Measurements from ENCODE around the gene GNG7. TPM values are rescaled to one million over a fixed set of nuclear protein-coding genes. Genes with fewer than 3 reads are reported as not detected.
A peak's percentile ranks its signal among the peaks of the same experiment; 100 is the strongest.

GNG7 gene
- total RNA-seq, 2 experiments from 2014 or later: 0.08 to 0.13 TPM

- Mint-ChIP-seq H3K4me3 (no peak overlapping the region), H3K36me3 (ENCODE audit: low read depth) (no peaks in the 10 kb centered on the region), H3K27ac (peak overlapping the region; percentile 23), H3K27me3 (ENCODE audit: low read depth) (no peaks in the 10 kb centered on the region), H3K4me1 (ENCODE audit: low read depth) (peaks cover 69% of the 10 kb centered on the region), H3K9me3 (ENCODE audit: insufficient read depth) (no peaks in the 10 kb centered on the region)
- DNase-seq (no peak), ATAC-seq (no peak)
- ChIA-PET POLR2A (interaction anchor here (3.2 kb wide), 1 partner anchor 79 kb away, joined by 16 read pairs; the partner anchor contains the start of gene GADD45B), CTCF (interaction anchor here (1.4 kb wide), 1 partner anchor 56 kb away, joined by 4 read pairs; no protein-coding TSS in a partner anchor)
Observed at GRCh38 chr19:2555422-2556220, 146.9 kb downstream of the GNG7 start.

GRCh38 chr19:2554856-2555255 is 147.6 kb downstream of the GNG7 start:
- ATAC-seq (no peak), DNase-seq (no peak)
- H3K4me1 Mint-ChIP-seq (ENCODE audit: low read depth): peaks cover 68% of the 10 kb centered on the region
- H3K36me3 Mint-ChIP-seq (ENCODE audit: low read depth): no peaks in the 10 kb centered on the region
- CTCF ChIA-PET: interaction anchor here (1.4 to 3.7 kb wide), 2 partner anchors 56 to 78 kb away, joined by 4 to 27 read pairs; partner anchors contain the start of gene GADD45B
- no peaks in the 10 kb centered on the region for H3K9me3 Mint-ChIP-seq (ENCODE audit: insufficient read depth)
- POLR2A ChIA-PET: interaction anchor here (3.2 kb wide), 1 partner anchor 79 kb away, joined by 16 read pairs; the partner anchor contains the start of gene GADD45B
- no peak overlapping the region for H3K4me3 Mint-ChIP-seq
- H3K27me3 Mint-ChIP-seq (ENCODE audit: low read depth): no peaks in the 10 kb centered on the region
- peak overlapping the region; percentile 30 for H3K27ac Mint-ChIP-seq

- CTCF ChIA-PET: interaction anchor here (0.6 to 3.7 kb wide), 11 partner anchors 8 to 550 kb away, joined by 3 to 27 read pairs (median 5); partner anchors contain the start of gene GADD45B
- ATAC-seq (no peak), DNase-seq (no peak)
- POLR2A ChIA-PET: interaction anchor here (1.5 to 4.0 kb wide), 6 partner anchors 9 to 77 kb away, joined by 5 to 35 read pairs (median 8); partner anchors contain the start of gene GADD45B
- no peaks in the 10 kb centered on the region for H3K9me3 Mint-ChIP-seq (ENCODE audit: insufficient read depth)
- H3K4me1 Mint-ChIP-seq (ENCODE audit: low read depth): peaks cover 70% of the 10 kb centered on the region
- H3K27me3 Mint-ChIP-seq (ENCODE audit: low read depth): no peaks in the 10 kb centered on the region
- H3K27ac Mint-ChIP-seq: no peak overlapping the region
- no peaks in the 10 kb centered on the region for H3K36me3 Mint-ChIP-seq (ENCODE audit: low read depth)
- no peak overlapping the region for H3K4me3 Mint-ChIP-seq
Observed at GRCh38 chr19:2553510-2553909, 149.0 kb downstream of the GNG7 start.

GRCh38 chr19:2552859-2553258 is 149.6 kb downstream of the GNG7 start:
- ChIA-PET CTCF (interaction anchor here (0.6 to 3.7 kb wide), 12 partner anchors 9 to 551 kb away, joined by 3 to 27 read pairs (median 5); partner anchors contain the start of gene GADD45B), POLR2A (interaction anchor here (1.5 to 4.0 kb wide), 6 partner anchors 9 to 76 kb away, joined by 5 to 35 read pairs (median 8); partner anchors contain the start of gene GADD45B)
- ATAC-seq (peak; percentile 86), DNase-seq (peak; percentile 84)
- Mint-ChIP-seq H3K4me1 (ENCODE audit: low read depth) (peaks cover 64% of the 10 kb centered on the region), H3K9me3 (ENCODE audit: insufficient read depth) (no peaks in the 10 kb centered on the region), H3K4me3 (peak overlapping the region; percentile 67), H3K27me3 (ENCODE audit: low read depth) (no peaks in the 10 kb centered on the region), H3K27ac (peak overlapping the region; percentile 86), H3K36me3 (ENCODE audit: low read depth) (no peaks in the 10 kb centered on the region)

GRCh38 chr19:2551864-2552185 is 150.7 kb downstream of the GNG7 start:
- no peaks in the 10 kb centered on the region for H3K27me3 Mint-ChIP-seq (ENCODE audit: low read depth)
- DNase-seq (no peak), ATAC-seq (no peak)
- H3K36me3 Mint-ChIP-seq (ENCODE audit: low read depth): no peaks in the 10 kb centered on the region
- H3K9me3 Mint-ChIP-seq (ENCODE audit: insufficient read depth): no peaks in the 10 kb centered on the region
- CTCF ChIA-PET: interaction anchor here (1.3 to 3.7 kb wide), 5 partner anchors 10 to 75 kb away, joined by 3 to 27 read pairs (median 9); partner anchors contain the start of gene GADD45B
- no peak overlapping the region for H3K4me3 Mint-ChIP-seq
- H3K27ac Mint-ChIP-seq: peak overlapping the region; percentile 86
- POLR2A ChIA-PET: interaction anchor here (0.7 to 4.0 kb wide), 5 partner anchors 8 to 75 kb away, joined by 3 to 35 read pairs (median 7); partner anchors contain the start of gene GADD45B
- peaks cover 53% of the 10 kb centered on the region for H3K4me1 Mint-ChIP-seq (ENCODE audit: low read depth)

- Mint-ChIP-seq H3K9me3 (ENCODE audit: insufficient read depth) (no peaks in the 10 kb centered on the region), H3K27me3 (ENCODE audit: low read depth) (no peaks in the 10 kb centered on the region), H3K4me1 (ENCODE audit: low read depth) (peaks cover 51% of the 10 kb centered on the region), H3K4me3 (no peak overlapping the region), H3K27ac (no peak overlapping the region), H3K36me3 (ENCODE audit: low read depth) (no peaks in the 10 kb centered on the region)
- CTCF ChIA-PET: interaction anchor here (2.3 to 3.7 kb wide), 2 partner anchors 48 to 74 kb away, joined by 9 to 27 read pairs; partner anchors contain the start of gene GADD45B
- POLR2A ChIA-PET: interaction anchor here (0.7 to 4.0 kb wide), 2 partner anchors 73 to 75 kb away, joined by 3 to 35 read pairs; partner anchors contain the start of gene GADD45B
- DNase-seq (no peak), ATAC-seq (no peak)
Observed at GRCh38 chr19:2551172-2551863, 151.2 kb downstream of the GNG7 start.

GRCh38 chr19:2550431-2551171 is 151.9 kb downstream of the GNG7 start:
- POLR2A ChIA-PET: interaction anchor here (4.0 kb wide), 1 partner anchor 74 kb away, joined by 35 read pairs; the partner anchor contains the start of gene GADD45B

GRCh38 chr19:2549701-2550191 is 152.7 kb downstream of the GNG7 start:
- Mint-ChIP-seq H3K27me3 (ENCODE audit: low read depth) (no peaks in the 10 kb centered on the region), H3K4me3 (no peak overlapping the region), H3K27ac (no peak overlapping the region), H3K36me3 (ENCODE audit: low read depth) (no peaks in the 10 kb centered on the region), H3K4me1 (ENCODE audit: low read depth) (peaks cover 46% of the 10 kb centered on the region), H3K9me3 (ENCODE audit: insufficient read depth) (no peaks in the 10 kb centered on the region)
- CTCF ChIA-PET: no interaction called here
- POLR2A ChIA-PET: interaction anchor here (4.0 kb wide), 1 partner anchor 73 kb away, joined by 35 read pairs; the partner anchor contains the start of gene GADD45B
- DNase-seq (no peak), ATAC-seq (no peak)

More at GRCh38 chr19:2550431-2551171, 151.9 kb downstream of the GNG7 start:
- Mint-ChIP-seq H3K36me3 (ENCODE audit: low read depth) (no peaks in the 10 kb centered on the region), H3K27me3 (ENCODE audit: low read depth) (no peaks in the 10 kb centered on the region), H3K4me3 (no peak overlapping the region), H3K27ac (no peak overlapping the region), H3K9me3 (ENCODE audit: insufficient read depth) (no peaks in the 10 kb centered on the region), H3K4me1 (ENCODE audit: low read depth) (peaks cover 49% of the 10 kb centered on the region)
- DNase-seq (no peak), ATAC-seq (no peak)
- CTCF ChIA-PET: no interaction called here

- DNase-seq (no peak), ATAC-seq (no peak)
- H3K4me3 Mint-ChIP-seq: no peak overlapping the region
- H3K27me3 Mint-ChIP-seq (ENCODE audit: low read depth): no peaks in the 10 kb centered on the region
- H3K36me3 Mint-ChIP-seq (ENCODE audit: low read depth): no peaks in the 10 kb centered on the region
- CTCF ChIA-PET: no interaction called here
- H3K9me3 Mint-ChIP-seq (ENCODE audit: insufficient read depth): no peaks in the 10 kb centered on the region
- peaks cover 52% of the 10 kb centered on the region for H3K4me1 Mint-ChIP-seq (ENCODE audit: low read depth)
- POLR2A ChIA-PET: interaction anchor here (0.7 kb wide), 1 partner anchor 73 kb away, joined by 6 read pairs; the partner anchor contains the start of gene GADD45B
- no peak overlapping the region for H3K27ac Mint-ChIP-seq
Observed at GRCh38 chr19:2548966-2549365, 153.5 kb downstream of the GNG7 start.

GRCh38 chr19:2547721-2548120 is 154.8 kb downstream of the GNG7 start:
- Mint-ChIP-seq H3K27ac (no peak overlapping the region), H3K27me3 (ENCODE audit: low read depth) (no peaks in the 10 kb centered on the region), H3K4me3 (no peak overlapping the region), H3K9me3 (ENCODE audit: insufficient read depth) (no peaks in the 10 kb centered on the region), H3K4me1 (ENCODE audit: low read depth) (peaks cover 59% of the 10 kb centered on the region), H3K36me3 (ENCODE audit: low read depth) (no peaks in the 10 kb centered on the region)
- DNase-seq (no peak), ATAC-seq (no peak)
- ChIA-PET POLR2A (no interaction called here), CTCF (no interaction called here)
